Peyer's patch (tissue), 4 donors: ENCODE data around the gene MIOS.

Experiments
- POLR2A ChIP-seq, 2 donors: fragments of 450-650 bp; IDR thresholded peaks; one replicate each; pipeline ENCODE4 v1.5.1; 2017; ENCODE audit warnings: antibody characterized with exemption in 2 of 2, mild to moderate bottlenecking in 2 of 2, moderate library complexity in 2 of 2
- TF ChIP-seq, protein P1 (sequence below), 6 experiments: fragments of 450-650 bp in 4 of 6; fragments of 200-600 bp in 2 of 6; sonication (generic) in 1 of 6; IDR thresholded peaks; one replicate each; pipeline ENCODE4 v1.5.1; 2017 to 2019; ENCODE audit warnings: antibody characterized with exemption in 6 of 6, mild to moderate bottlenecking in 3 of 6, moderate library complexity in 1 of 6

DNA sequence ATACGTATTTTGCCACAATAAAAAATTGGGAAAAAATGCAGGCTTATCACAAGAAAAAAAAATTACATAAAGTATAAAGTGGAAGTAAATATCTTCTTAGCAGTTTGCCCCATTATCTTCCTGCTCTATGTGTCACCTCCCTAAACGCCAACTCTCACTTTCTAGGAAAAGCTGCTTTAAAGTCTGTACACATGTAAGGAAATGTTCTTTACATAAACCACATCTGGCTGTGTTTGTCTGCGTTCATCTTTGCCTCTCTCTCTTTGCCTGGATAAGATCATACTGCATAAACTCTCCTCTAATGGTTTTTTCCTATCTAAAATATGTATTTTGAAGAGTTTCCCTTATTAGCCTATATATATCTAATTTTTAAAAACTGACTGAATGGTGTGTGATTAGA, 50.9 kb downstream of the MIOS start:
- TF ChIP-seq, protein P1, sequence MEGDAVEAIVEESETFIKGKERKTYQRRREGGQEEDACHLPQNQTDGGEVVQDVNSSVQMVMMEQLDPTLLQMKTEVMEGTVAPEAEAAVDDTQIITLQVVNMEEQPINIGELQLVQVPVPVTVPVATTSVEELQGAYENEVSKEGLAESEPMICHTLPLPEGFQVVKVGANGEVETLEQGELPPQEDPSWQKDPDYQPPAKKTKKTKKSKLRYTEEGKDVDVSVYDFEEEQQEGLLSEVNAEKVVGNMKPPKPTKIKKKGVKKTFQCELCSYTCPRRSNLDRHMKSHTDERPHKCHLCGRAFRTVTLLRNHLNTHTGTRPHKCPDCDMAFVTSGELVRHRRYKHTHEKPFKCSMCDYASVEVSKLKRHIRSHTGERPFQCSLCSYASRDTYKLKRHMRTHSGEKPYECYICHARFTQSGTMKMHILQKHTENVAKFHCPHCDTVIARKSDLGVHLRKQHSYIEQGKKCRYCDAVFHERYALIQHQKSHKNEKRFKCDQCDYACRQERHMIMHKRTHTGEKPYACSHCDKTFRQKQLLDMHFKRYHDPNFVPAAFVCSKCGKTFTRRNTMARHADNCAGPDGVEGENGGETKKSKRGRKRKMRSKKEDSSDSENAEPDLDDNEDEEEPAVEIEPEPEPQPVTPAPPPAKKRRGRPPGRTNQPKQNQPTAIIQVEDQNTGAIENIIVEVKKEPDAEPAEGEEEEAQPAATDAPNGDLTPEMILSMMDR (IDR thresholded peaks at IDR 0.05), result no peak
- TF ChIP-seq POLR2A (IDR thresholded peaks at IDR 0.05), result no peak
